IMR-90 (cell line): ENCODE data around the gene TCN1. TPM values are rescaled to one million over a fixed set of nuclear protein-coding genes. Genes with fewer than 3 reads are reported as not detected.
A peak's percentile ranks its signal among the peaks of the same experiment; 100 is the strongest.

Experiments
- ATAC-seq: fragments of 200-7000 bp; cut with Tn5 transposase; 2 replicates; pipeline ENCODE4 v1.9.1; 2020; ENCODE audit warnings: low read depth, mild to moderate bottlenecking, moderate library complexity
- BruUV-seq: library from RNA; stranded (reverse); fragments of 400-500 nt; replicated peaks from 2 replicates; lab custom pipeline; 2021; lab: Mats Ljungman, UMichigan
- CTCF ChIA-PET: fragments of 300-600 bp; formaldehyde crosslinking; extraction: SDS; loops from one replicate; lab custom pipeline; 2021; ENCODE audit warnings: antibody characterized with exemption; lab: Yijun Ruan, JAX
- POLR2A ChIA-PET: fragments of 300-600 bp; sonication (Branson Sonifier 250); formaldehyde crosslinking; loops from one replicate; lab custom pipeline; 2022; ENCODE audit warnings: antibody characterized with exemption; ENCODE audit not compliant: unreplicated experiment; lab: Charles Lee
- DNase-seq: peaks from one replicate; pipeline ENCODE4 v3.0.0; 2013
- H2AFZ ChIP-seq: replicated peaks from 2 replicates; pipeline ENCODE3; 2013; ENCODE audit warnings: low read length, mild to moderate bottlenecking; ENCODE audit not compliant: poor library complexity
- H2AK5ac ChIP-seq: 2 replicates; pipeline ENCODE4 v1.6.1; 2013; ENCODE audit warnings: low read depth, low read length, inconsistent platforms
- H2AK9ac ChIP-seq: replicated peaks from 2 replicates; pipeline ENCODE3; 2013; ENCODE audit warnings: mild to moderate bottlenecking, low read depth, low read length, moderate library complexity; ENCODE audit not compliant: poor library complexity
- H2BK120ac ChIP-seq: 2 replicates; pipeline ENCODE4 v1.6.1; 2013; ENCODE audit warnings: low read depth, low read length, inconsistent platforms
- H2BK15ac ChIP-seq: 3 replicates; pipeline ENCODE4 v1.6.1; 2013; ENCODE audit warnings: low read depth, low read length, inconsistent platforms
- H2BK20ac ChIP-seq: 2 replicates; pipeline ENCODE4 v1.6.1; 2013; ENCODE audit warnings: low read depth, mild to moderate bottlenecking, inconsistent platforms, low read length, moderate library complexity
- H2BK5ac ChIP-seq: 2 replicates; pipeline ENCODE4 v1.6.1; 2013; ENCODE audit warnings: mild to moderate bottlenecking, low read depth, low read length, inconsistent platforms; ENCODE audit not compliant: poor library complexity, severe bottlenecking
- H3K14ac ChIP-seq: replicated peaks from 2 replicates; pipeline ENCODE4 v1.6.1; 2013; ENCODE audit warnings: low read depth, low read length, inconsistent platforms
- H3K18ac ChIP-seq: 2 replicates; pipeline ENCODE4 v1.6.1; 2013; ENCODE audit warnings: low read depth, low read length, control low read depth
- H3K23ac ChIP-seq: 2 replicates; pipeline ENCODE4 v1.6.1; 2013; ENCODE audit warnings: low read depth, low read length, inconsistent platforms
- H3K27ac ChIP-seq: 2 replicates; pipeline ENCODE4 v1.5.1; 2013; ENCODE audit warnings: mild to moderate bottlenecking, control low read depth, low read length; ENCODE audit not compliant: insufficient read depth
- H3K27me3 ChIP-seq: 2 replicates; pipeline ENCODE4 v1.6.1; 2013; ENCODE audit warnings: low read length; ENCODE audit not compliant: control insufficient read depth, insufficient read depth
- H3K36me3 ChIP-seq: 2 replicates; pipeline ENCODE4 v1.6.1; 2013; ENCODE audit warnings: low read length, mixed read lengths; ENCODE audit not compliant: control insufficient read depth, insufficient read depth
- H3K4ac ChIP-seq: 2 replicates; pipeline ENCODE4 v1.6.1; 2013; ENCODE audit warnings: low read depth, low read length, inconsistent platforms
- H3K4me1 ChIP-seq: 2 replicates; pipeline ENCODE4 v1.6.1; 2013; ENCODE audit warnings: low read length, mixed read lengths; ENCODE audit not compliant: control insufficient read depth, insufficient read depth
- H3K4me2 ChIP-seq: 2 replicates; pipeline ENCODE4 v1.6.1; 2013; ENCODE audit warnings: low read depth, mild to moderate bottlenecking, control low read depth, low read length, moderate library complexity
- H3K4me3 ChIP-seq: 2 replicates; pipeline ENCODE4 v1.5.1; 2013; ENCODE audit warnings: low read depth, mild to moderate bottlenecking, control low read depth, low read length, moderate library complexity; ENCODE audit not compliant: insufficient read depth
- H3K56ac ChIP-seq: 2 replicates; pipeline ENCODE4 v1.6.1; 2013; ENCODE audit warnings: low read length, inconsistent platforms; ENCODE audit not compliant: insufficient read depth; ENCODE audit errors: extremely low read depth
- H3K79me1 ChIP-seq, 2 experiments: 2 replicates each; pipeline ENCODE4 v1.6.1; 2013; ENCODE audit warnings: low read length in 2 of 2, inconsistent platforms in 1 of 2, low read depth in 1 of 2
- H3K9ac ChIP-seq: 2 replicates; pipeline ENCODE4 v1.6.1; 2013; ENCODE audit warnings: low read depth, low read length, control low read depth
- H3K9me1 ChIP-seq: 2 replicates; pipeline ENCODE4 v1.6.1; 2013; ENCODE audit warnings: low read length, inconsistent platforms; ENCODE audit not compliant: insufficient read depth
- H3K9me3 ChIP-seq: 2 replicates; pipeline ENCODE4 v1.6.1; 2013; ENCODE audit warnings: low read length; ENCODE audit not compliant: control insufficient read depth, insufficient read depth
- H4K20me1 ChIP-seq: 2 replicates; pipeline ENCODE4 v1.6.1; 2013; ENCODE audit warnings: low read length, inconsistent platforms; ENCODE audit not compliant: insufficient read depth
- H4K5ac ChIP-seq: 2 replicates; pipeline ENCODE4 v1.6.1; 2013; ENCODE audit warnings: mild to moderate bottlenecking, low read depth, low read length, control low read depth
- H4K8ac ChIP-seq, 2 experiments: 2 replicates each; pipeline ENCODE4 v1.6.1; 2013; ENCODE audit warnings: low read depth in 2 of 2, low read length in 2 of 2, control low read depth in 1 of 2, inconsistent platforms in 1 of 2
- H4K91ac ChIP-seq: 2 replicates; pipeline ENCODE4 v1.6.1; 2013; ENCODE audit warnings: low read depth, low read length, inconsistent platforms; ENCODE audit not compliant: insufficient read depth
- BHLHE40 ChIP-seq: fragments of 150-350 bp; IDR thresholded peaks from 2 replicates; pipeline ENCODE4 v1.6.1; 2016; ENCODE audit warnings: mild to moderate bottlenecking, low read depth, low read length
- CEBPB ChIP-seq: IDR thresholded peaks from 2 replicates; pipeline ENCODE4 v1.6.1; 2012; ENCODE audit warnings: low read depth, low read length, improper control_type of control experiment
- CHD1 ChIP-seq: IDR thresholded peaks from 2 replicates; pipeline ENCODE4 v1.6.1; 2012; ENCODE audit warnings: low read depth, low read length, improper control_type of control experiment
- CTCF ChIP-seq: conservative IDR thresholded peaks from 2 replicates; pipeline ENCODE4 v1.5.1; 2012; ENCODE audit warnings: mild to moderate bottlenecking, low read depth, low read length, improper control_type of control experiment
- ELK1 ChIP-seq: fragments of 150-350 bp; IDR thresholded peaks from 2 replicates; pipeline ENCODE4 v1.6.1; 2016; ENCODE audit warnings: low read depth, mild to moderate bottlenecking, low read length, moderate library complexity, borderline replicate concordance
- FOS ChIP-seq: fragments of 150-350 bp; IDR thresholded peaks from 2 replicates; pipeline ENCODE4 v1.6.1; 2016; ENCODE audit warnings: low read depth, low read length
- MAZ ChIP-seq: IDR thresholded peaks from 2 replicates; pipeline ENCODE4 v1.6.1; 2012; ENCODE audit warnings: low read depth, mild to moderate bottlenecking, low read length, improper control_type of control experiment, moderate library complexity, borderline replicate concordance
- MXI1 ChIP-seq: IDR thresholded peaks from 2 replicates; pipeline ENCODE4 v1.6.1; 2012; ENCODE audit warnings: low read depth, mild to moderate bottlenecking, low read length, moderate library complexity, borderline replicate concordance
- NFE2L2 ChIP-seq: fragments of 150-350 bp; IDR thresholded peaks from 2 replicates; pipeline ENCODE4 v1.6.1; 2016; ENCODE audit warnings: low read depth, mild to moderate bottlenecking, low read length
- RAD21 ChIP-seq: IDR thresholded peaks from 2 replicates; pipeline ENCODE4 v1.6.1; 2012; ENCODE audit warnings: low read length, improper control_type of control experiment
- RCOR1 ChIP-seq: IDR thresholded peaks from 2 replicates; pipeline ENCODE4 v1.6.1; 2012; ENCODE audit warnings: mild to moderate bottlenecking, low read length, improper control_type of control experiment; ENCODE audit not compliant: insufficient replicate concordance
- RFX5 ChIP-seq: IDR thresholded peaks from 2 replicates; pipeline ENCODE4 v1.8.0; 2012; ENCODE audit warnings: low read depth, mild to moderate bottlenecking, low read length, moderate library complexity
- SMC3 ChIP-seq: fragments of 150-350 bp; IDR thresholded peaks from 2 replicates; pipeline ENCODE4 v1.6.1; 2016; ENCODE audit warnings: low read depth, mild to moderate bottlenecking, antibody characterized with exemption, low read length, moderate library complexity
- USF2 ChIP-seq: fragments of 150-350 bp; IDR thresholded peaks from 2 replicates; pipeline ENCODE4 v1.6.1; 2017; ENCODE audit warnings: mild to moderate bottlenecking, antibody characterized with exemption, low read length, low read depth
- WGBS, 2 experiments: methylation state at CpG; one replicate each; pipeline versions ENCODE4 v1.1.5 to v1.1.7; 2013; ENCODE audit warnings: missing lambda C conversion rate in 2 of 2; ENCODE audit not compliant: insufficient read length in 1 of 2; ENCODE audit errors: extremely low coverage in 2 of 2; 5-methylcytosine and 5-hydroxymethylcytosine counted together
- dilution Hi-C: fragments of 300-500 bp; cut with HindIII; formaldehyde crosslinking; loops from one replicate; pipeline ENCODE4 v1.14.3; 2018; ENCODE audit warnings: low sequenced_read_pairs; ENCODE audit not compliant: unreplicated experiment
- in situ Hi-C: fragments of 300-500 bp; cut with MboI; formaldehyde crosslinking; loops from 3 replicates; pipeline ENCODE4 v1.14.3; 2019; ENCODE audit warnings: low sequenced_read_pairs, inconsistent platforms, mixed read lengths
- intact Hi-C: fragments of 100-400 bp; cut with micrococcal nuclease; formaldehyde crosslinking; loops from 2 replicates; pipeline ENCODE4 v1.10.0; 2022
- polyA plus RNA-seq, 3 experiments: library from polyadenylated mRNA; depleted of rRNA; stranded (reverse); fragments of >200 nt; gene quantifications; 2 replicates each; pipeline ENCODE4 v1.2.3, GENCODE V29; 2012; ENCODE audit warnings: low replicate concordance in 1 of 3
- total RNA-seq: library from RNA; depleted of rRNA; stranded (reverse); fragments of >200 nt; gene quantifications from 2 replicates; pipeline ENCODE4 v1.2.3, GENCODE V29; 2012

The TCN1 gene
- total and polyA plus RNA-seq, 2 of the 4 experiments (the other 2 are of a cell fraction): not detected

- Histone ChIP-seq H4K5ac (no peak overlapping the region), H2BK5ac (no peak overlapping the region), H3K9ac (no peak overlapping the region), H2BK15ac (no peak overlapping the region), H2AFZ (peak overlapping the region; percentile 63), H4K8ac (no peak overlapping the region), H3K27me3 (peaks cover 6% of the 10 kb centered on the region), H4K20me1 (no peaks in the 10 kb centered on the region), H3K18ac (no peak overlapping the region), H3K9me3 (no peaks in the 10 kb centered on the region), H2BK120ac (no peak overlapping the region), H3K79me1 (no peaks in the 10 kb centered on the region), H3K36me3 (no peaks in the 10 kb centered on the region), H3K4me3 (no peak overlapping the region), H3K4me1 (no peaks in the 10 kb centered on the region), H4K91ac (no peak overlapping the region), H3K27ac (no peak overlapping the region), H2AK9ac (no peak overlapping the region), H3K56ac (no peak overlapping the region), H3K23ac (no peak overlapping the region), H3K4me2 (no peak overlapping the region), H3K9me1 (no peaks in the 10 kb centered on the region), H2BK20ac (no peak overlapping the region), H3K4ac (no peak overlapping the region), H2AK5ac (no peak overlapping the region), H3K14ac (no peak overlapping the region)
- in situ Hi-C loops (no loop called here), intact Hi-C loops (loop anchor here (1.0 to 10.0 kb wide), 3 partner anchors 96 to 442 kb away; no protein-coding TSS in a partner anchor), dilution Hi-C loops (no loop called here)
- TF ChIP-seq RFX5 (no peak), BHLHE40 (no peak), CTCF (peak; percentile 68), RAD21 (peak; percentile 63), RCOR1 (no peak), CEBPB (peak; percentile 93), SMC3 (peak; percentile 40; the same call in 1 of the 2 replicates), CHD1 (no peak), ELK1 (no peak), MAZ (no peak), FOS (no peak), USF2 (no peak), MXI1 (no peak), NFE2L2 (no peak)
- ChIA-PET POLR2A (no interaction called here), CTCF (no interaction called here)
- ATAC-seq (peak; percentile 91), DNase-seq (peak; percentile 53)
- no CpG with 5 or more reads among the region's 9 CpGs for WGBS, 2 experiments
- BruUV-seq: no TSS peak
These were observed 43.2 kb downstream of the TCN1 start for GRCh38 chr11:59822989-59823566.
